ENCODE data around the gene DNAJB6.

DNAJB6 gene

GRCh38 chr7:157396316-157397035 lies 59.7 kb downstream of the DNAJB6 start:
- no peak for DNase-seq (ENCODE audit: low spot score)

GRCh38 chr7:157397036-157397720 lies 60.4 kb downstream of the DNAJB6 start:
- no peak for DNase-seq (ENCODE audit: low spot score)

GRCh38 chr7:157397731-157398691 lies 61.2 kb downstream of the DNAJB6 start:
- peak; percentile 90 for DNase-seq (ENCODE audit: low spot score)

GRCh38 chr7:157399086-157399687 lies 62.4 kb downstream of the DNAJB6 start:
- no peak for DNase-seq (ENCODE audit: low spot score)

- DNase-seq (ENCODE audit: low spot score) = no peak
These were observed 63.5 kb downstream of the DNAJB6 start for GRCh38 chr7:157400171-157400860.

GRCh38 chr7:157401567-157402387 lies 65.0 kb downstream of the DNAJB6 start:
- no peak for DNase-seq (ENCODE audit: low spot score)

- no peak for DNase-seq (ENCODE audit: low spot score)
These were observed 65.5 kb downstream of the DNAJB6 start for GRCh38 chr7:157402388-157402703.

- DNase-seq (ENCODE audit: low spot score) = no peak
These were observed 66.2 kb downstream of the DNAJB6 start for GRCh38 chr7:157402911-157403534.

- no peak for DNase-seq (ENCODE audit: low spot score)
These were observed 67.0 kb downstream of the DNAJB6 start for GRCh38 chr7:157403646-157404401.

- peak; percentile 88 for DNase-seq (ENCODE audit: low spot score)
These were observed 68.2 kb downstream of the DNAJB6 start for GRCh38 chr7:157404845-157405481.

GRCh38 chr7:157405501-157405900 lies 68.7 kb downstream of the DNAJB6 start:
- DNase-seq (ENCODE audit: low spot score) = no peak

GRCh38 chr7:157405914-157406810 lies 69.4 kb downstream of the DNAJB6 start:
- DNase-seq (ENCODE audit: low spot score) = peak; percentile 48

GRCh38 chr7:157406971-157407370 lies 70.2 kb downstream of the DNAJB6 start:
- no peak for DNase-seq (ENCODE audit: low spot score)

GRCh38 chr7:157407512-157408257 lies 70.9 kb downstream of the DNAJB6 start:
- DNase-seq (ENCODE audit: low spot score) = no peak

- DNase-seq (ENCODE audit: low spot score) = no peak
These were observed 71.7 kb downstream of the DNAJB6 start for GRCh38 chr7:157408258-157409101.

GRCh38 chr7:157409149-157409752 lies 72.4 kb downstream of the DNAJB6 start:
- no peak for DNase-seq (ENCODE audit: low spot score)
